Fibroblast of lung (primary cell): ENCODE results near the gene FGF2. TPM values are rescaled to one million over a fixed set of nuclear protein-coding genes. Genes with fewer than 3 reads are reported as not detected.

Source experiments
- DNase-seq, 2 donors: peaks; one replicate each; pipeline versions ENCODE4 v3.0.0 to v3.0.0-alpha.2; 2010; ENCODE audit warnings: low read depth in 2 of 2
- H2AFZ ChIP-seq: 2 replicates; pipeline ENCODE4 v1.5.1; 2012; ENCODE audit warnings: low read length, control low read depth, inconsistent platforms
- H3K27ac ChIP-seq: 2 replicates; pipeline ENCODE4 v1.5.1; 2011; ENCODE audit warnings: low read length, control low read depth; ENCODE audit not compliant: insufficient read depth
- H3K27me3 ChIP-seq: 2 replicates; pipeline ENCODE4 v1.5.1; 2011; ENCODE audit warnings: mild to moderate bottlenecking, low read length; ENCODE audit not compliant: control insufficient read depth, insufficient read depth
- H3K36me3 ChIP-seq: 2 replicates; pipeline ENCODE4 v1.5.1; 2011; ENCODE audit warnings: low read length; ENCODE audit not compliant: control insufficient read depth, insufficient read depth
- H3K4me1 ChIP-seq: 2 replicates; pipeline ENCODE4 v1.5.1; 2011; ENCODE audit warnings: low read length; ENCODE audit not compliant: control insufficient read depth, insufficient read depth; ENCODE audit errors: extremely low read depth
- H3K4me2 ChIP-seq: 2 replicates; pipeline ENCODE4 v1.5.1; 2011; ENCODE audit warnings: low read length, control low read depth; ENCODE audit not compliant: insufficient read depth; ENCODE audit errors: extremely low read depth
- H3K4me3 ChIP-seq, 4 experiments: fragments of 200-600 bp in 1 of 4; sonication (generic) in 1 of 4; replicated peaks in 1 of 4; 2 replicates each; pipeline ENCODE4 v1.5.1; 2011 to 2016; ENCODE audit warnings: low read length in 4 of 4, low read depth in 3 of 4, mild to moderate bottlenecking in 3 of 4, control low read depth in 2 of 4, inconsistent platforms in 1 of 4, mixed read lengths in 1 of 4; ENCODE audit not compliant: insufficient read depth in 1 of 4; ENCODE audit errors: control extremely low read depth in 1 of 4
- H3K79me2 ChIP-seq: 2 replicates; pipeline ENCODE4 v1.5.1; 2012; ENCODE audit warnings: mild to moderate bottlenecking, low read length, inconsistent platforms; ENCODE audit not compliant: control insufficient read depth, insufficient read depth
- H3K9ac ChIP-seq: 2 replicates; pipeline ENCODE4 v1.5.1; 2011; ENCODE audit warnings: mild to moderate bottlenecking, low read length, control low read depth; ENCODE audit not compliant: insufficient read depth
- H3K9me3 ChIP-seq: 2 replicates; pipeline ENCODE4 v1.5.1; 2012; ENCODE audit warnings: low read depth, low read length; ENCODE audit not compliant: control insufficient read depth, insufficient read depth
- H4K20me1 ChIP-seq: 2 replicates; pipeline ENCODE4 v1.5.1; 2011; ENCODE audit warnings: low read length; ENCODE audit not compliant: control insufficient read depth, insufficient read depth; ENCODE audit errors: extremely low read depth
- EZH2 ChIP-seq: IDR thresholded peaks from 2 replicates; pipeline ENCODE4 v1.5.1; 2012; ENCODE audit warnings: low read length, control low read depth, mild to moderate bottlenecking; ENCODE audit errors: missing control alignments
- polyA plus RNA-seq, 2 donors: library from polyadenylated mRNA; depleted of rRNA in 1 of 2; stranded (reverse) in 1 of 2; unstranded in 1 of 2; fragments of >200 nt; gene quantifications; 2 replicates each; pipeline ENCODE4 v1.2.1, GENCODE V29; 2011 to 2012; ENCODE audit warnings: missing spikeins in 1 of 2
- total RNA-seq: library from RNA; depleted of rRNA; stranded (reverse); fragments of >200 nt; gene quantifications from 2 replicates; pipeline ENCODE4 v1.2.1, GENCODE V29; 2014
- TF ChIP-seq, protein P1 (sequence below), 2 donors: IDR thresholded peaks in 1 of 2; conservative IDR thresholded peaks in 1 of 2; 1 replicate in 1 of 2; 2 replicates in 1 of 2; pipeline ENCODE4 v1.5.1; 2011 to 2012; ENCODE audit warnings: low read length in 2 of 2, control low read depth in 1 of 2, inconsistent platforms in 1 of 2, low read depth in 1 of 2, mild to moderate bottlenecking in 1 of 2

Gene FGF2
- total and polyA plus RNA-seq, 2 donors (not counting 1 experiment from before 2014, with no cell fraction given) = 38.5 to 98.3 TPM

DNA sequence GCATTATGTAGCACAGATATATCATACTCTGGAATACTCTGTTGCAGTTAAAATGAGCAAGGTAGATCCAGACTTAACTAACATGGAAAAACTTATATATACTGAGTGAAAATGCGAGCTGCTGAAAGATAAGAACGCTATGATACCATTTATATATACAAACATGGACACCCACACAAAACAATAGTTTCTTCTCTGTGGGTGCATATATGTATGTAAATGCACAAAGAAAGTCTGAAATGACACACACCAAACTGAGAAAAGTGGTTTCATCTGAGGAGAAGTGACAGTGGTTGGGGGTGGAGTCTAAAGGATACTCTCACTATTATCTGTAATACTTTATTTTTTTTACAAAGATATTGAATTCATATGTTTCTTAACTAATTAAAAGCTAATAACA is 12.2 kb upstream of the FGF2 start:
- Histone ChIP-seq H4K20me1 (no peaks in the 10 kb centered on the region), H3K9ac (no peak overlapping the region), H3K4me3 (no peak overlapping the region), H3K27ac (no peak overlapping the region), H3K4me2 (no peak overlapping the region), H3K4me1 (peaks cover 3% of the 10 kb centered on the region), H3K79me2 (no peaks in the 10 kb centered on the region), H2AFZ (no peak overlapping the region), H3K36me3 (no peaks in the 10 kb centered on the region), H3K9me3 (no peaks in the 10 kb centered on the region), H3K27me3 (no peaks in the 10 kb centered on the region)
- no peak for DNase-seq
- no peak for TF ChIP-seq EZH2
- TF ChIP-seq, protein P1, sequence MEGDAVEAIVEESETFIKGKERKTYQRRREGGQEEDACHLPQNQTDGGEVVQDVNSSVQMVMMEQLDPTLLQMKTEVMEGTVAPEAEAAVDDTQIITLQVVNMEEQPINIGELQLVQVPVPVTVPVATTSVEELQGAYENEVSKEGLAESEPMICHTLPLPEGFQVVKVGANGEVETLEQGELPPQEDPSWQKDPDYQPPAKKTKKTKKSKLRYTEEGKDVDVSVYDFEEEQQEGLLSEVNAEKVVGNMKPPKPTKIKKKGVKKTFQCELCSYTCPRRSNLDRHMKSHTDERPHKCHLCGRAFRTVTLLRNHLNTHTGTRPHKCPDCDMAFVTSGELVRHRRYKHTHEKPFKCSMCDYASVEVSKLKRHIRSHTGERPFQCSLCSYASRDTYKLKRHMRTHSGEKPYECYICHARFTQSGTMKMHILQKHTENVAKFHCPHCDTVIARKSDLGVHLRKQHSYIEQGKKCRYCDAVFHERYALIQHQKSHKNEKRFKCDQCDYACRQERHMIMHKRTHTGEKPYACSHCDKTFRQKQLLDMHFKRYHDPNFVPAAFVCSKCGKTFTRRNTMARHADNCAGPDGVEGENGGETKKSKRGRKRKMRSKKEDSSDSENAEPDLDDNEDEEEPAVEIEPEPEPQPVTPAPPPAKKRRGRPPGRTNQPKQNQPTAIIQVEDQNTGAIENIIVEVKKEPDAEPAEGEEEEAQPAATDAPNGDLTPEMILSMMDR (conservative IDR thresholded peaks at IDR 0.05 in 1 of 2, IDR thresholded peaks at IDR 0.05 in 1 of 2; ENCODE audit: low read depth in 1 of 2, low read length in 2 of 2) = no peak

DNA sequence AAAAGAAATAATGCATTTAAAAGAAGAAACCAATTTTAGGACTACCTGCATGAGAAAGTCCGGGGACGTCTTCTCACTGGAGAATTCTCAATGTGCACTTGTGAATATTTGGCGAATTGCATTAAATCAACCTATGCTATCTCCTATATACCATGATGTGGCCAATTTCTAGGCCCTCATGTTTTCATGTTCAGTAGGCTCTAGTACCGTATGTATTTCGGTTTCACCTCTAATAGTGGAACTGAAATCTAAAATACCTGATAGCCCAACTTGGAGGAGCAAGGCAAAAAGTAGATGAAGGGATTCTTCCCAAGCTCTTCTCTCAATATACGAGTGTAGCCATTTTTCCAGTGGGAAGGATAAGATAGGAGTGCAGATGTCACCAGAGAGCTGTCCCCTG is 11.4 kb upstream of the FGF2 start:
- H3K4me1 ChIP-seq = peaks cover 3% of the 10 kb centered on the region
- no peak for TF ChIP-seq EZH2
- TF ChIP-seq, protein P1 (conservative IDR thresholded peaks at IDR 0.05 in 1 of 2, IDR thresholded peaks at IDR 0.05 in 1 of 2; ENCODE audit: low read depth in 1 of 2, low read length in 2 of 2) = no peak
- no peak overlapping the region for H3K4me3 ChIP-seq
- H3K27me3 ChIP-seq = no peaks in the 10 kb centered on the region
- H3K9me3 ChIP-seq = no peaks in the 10 kb centered on the region
- no peaks in the 10 kb centered on the region for H3K36me3 ChIP-seq
- no peaks in the 10 kb centered on the region for H3K79me2 ChIP-seq
- no peak for DNase-seq
- no peak overlapping the region for H2AFZ ChIP-seq
- no peaks in the 10 kb centered on the region for H4K20me1 ChIP-seq
- no peak overlapping the region for H3K4me2 ChIP-seq
- no peak overlapping the region for H3K27ac ChIP-seq
- H3K9ac ChIP-seq = no peak overlapping the region

DNA sequence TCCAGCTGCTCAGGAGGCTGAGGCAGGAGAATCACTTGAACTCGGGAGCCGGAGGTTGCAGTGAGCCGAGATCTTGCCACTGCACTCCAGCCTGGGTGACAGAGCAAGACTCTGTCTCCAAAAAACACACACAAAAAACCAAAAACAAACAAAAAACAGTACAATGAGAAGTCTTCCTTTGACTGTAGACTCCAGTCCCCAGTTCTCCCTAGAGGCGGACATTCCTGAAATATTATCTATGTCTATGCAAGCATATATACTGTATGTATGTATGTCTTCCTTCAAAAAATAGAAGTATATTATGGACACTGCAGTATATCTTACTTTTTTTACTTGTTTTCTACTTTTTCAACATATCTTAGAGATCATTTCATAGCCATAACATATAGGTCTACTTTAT is 10.2 kb upstream of the FGF2 start:
- Histone ChIP-seq H3K79me2 (no peaks in the 10 kb centered on the region), H3K4me2 (no peak overlapping the region), H3K9me3 (no peaks in the 10 kb centered on the region), H3K4me1 (peaks cover 3% of the 10 kb centered on the region), H2AFZ (no peak overlapping the region), H3K27me3 (no peaks in the 10 kb centered on the region), H3K9ac (no peak overlapping the region), H3K4me3 (no peak overlapping the region), H4K20me1 (no peaks in the 10 kb centered on the region), H3K36me3 (no peaks in the 10 kb centered on the region), H3K27ac (no peak overlapping the region)
- DNase-seq = no peak
- TF ChIP-seq, protein P1 (conservative IDR thresholded peaks at IDR 0.05 in 1 of 2, IDR thresholded peaks at IDR 0.05 in 1 of 2; ENCODE audit: low read depth in 1 of 2, low read length in 2 of 2) = no peak
- no peak for TF ChIP-seq EZH2
